Stimulated activated CD4-positive, alpha-beta T cell treated with anti-CD3 and anti-CD28 coated beads, TNF-alpha, amount 100 ng/mL, for 4 hours (primary cell): ENCODE measurements around the gene NAALADL1.
"Not testable (repeated sequence)": the region's sequence is repeated elsewhere in the genome, so short reads cannot be mapped to it uniquely, and the experiment has no call there.

ENCODE experiments used
- DNase-seq, 3 experiments: peaks; one replicate each; pipeline ENCODE4 v3.0.0-alpha.2; 2020; ENCODE audit warnings: low read depth in 3 of 3

Gene NAALADL1

GRCh38 chr11:65013888-65014725, 44.2 kb downstream of the NAALADL1 start, which contains the start of gene ARL2:
Gene ARL2, plus strand, starts transcription at chr11:65014160. Its CDS starts 48 bp downstream, at chr11:65014208.
- peak; percentile 72 to 76 (median 73) for DNase-seq

- DNase-seq = peak; percentile 81 to 87 (median 81)
These were observed 45.0 kb downstream of the NAALADL1 start for GRCh38 chr11:65013130-65013887.

GRCh38 chr11:65008873-65009272, 49.5 kb downstream of the NAALADL1 start:
- no peak for DNase-seq

- DNase-seq = no peak
These were observed 50.3 kb downstream of the NAALADL1 start for GRCh38 chr11:65008016-65008415.

- not testable (repeated sequence) for DNase-seq
These were observed 54.4 kb downstream of the NAALADL1 start for GRCh38 chr11:65003968-65004367.

- no peak for DNase-seq
These were observed 55.1 kb downstream of the NAALADL1 start for GRCh38 chr11:65003282-65003681.

GRCh38 chr11:65002706-65003105, 55.6 kb downstream of the NAALADL1 start:
- DNase-seq = no peak

GRCh38 chr11:64999478-64999877, 58.9 kb downstream of the NAALADL1 start:
- DNase-seq = no peak

GRCh38 chr11:64998690-64999431, 59.5 kb downstream of the NAALADL1 start:
- DNase-seq = no peak

- DNase-seq = no peak
These were observed 60.2 kb downstream of the NAALADL1 start for GRCh38 chr11:64998141-64998540.

- DNase-seq = no peak
These were observed 61.5 kb downstream of the NAALADL1 start, which contains the start of gene BATF2 for GRCh38 chr11:64996710-64997380. Gene BATF2, minus strand, starts transcription at chr11:64996971. Its CDS starts 57 bp downstream, at chr11:64996914.

- no peak for DNase-seq
These were observed 62.0 kb downstream of the NAALADL1 start for GRCh38 chr11:64996327-64996709.
